OCI-LY7 (cell line): ENCODE measurements around the gene CBX8.

Experiments
- CTCF ChIP-seq: fragments of 200-600 bp; sonication (generic); conservative IDR thresholded peaks from 2 replicates; pipeline ENCODE4 v1.5.1; 2014; ENCODE audit warnings: mild to moderate bottlenecking, antibody characterized with exemption, low read length, moderate library complexity, mixed read lengths
- EZH2phosphoT487 ChIP-seq: fragments of 200-600 bp; sonication (generic); IDR thresholded peaks from 2 replicates; pipeline ENCODE4 v1.6.1; 2018; ENCODE audit warnings: low read depth, borderline replicate concordance, mild to moderate bottlenecking, mixed run types, antibody characterized with exemption, low read length, moderate library complexity, mixed read lengths

GRCh38 chr17:79814974-79815835 lies 18.3 kb upstream of the CBX8 start:
- TF ChIP-seq CTCF (no peak), EZH2phosphoT487 (0 out of 2 replicates have a peak, but pooled peaks have one; percentile 6)
